PC-9 (cell line): ENCODE results near the gene TCEAL1. TPM values are rescaled to one million over a fixed set of nuclear protein-coding genes. Genes with fewer than 3 reads are reported as not detected.
A peak's percentile ranks its signal among the peaks of the same experiment; 100 is the strongest.

Experiments
- BruUV-seq: library from RNA; stranded (reverse); fragments of 400-500 nt; replicated peaks from 2 replicates; lab custom pipeline; 2021; lab: Mats Ljungman, UMichigan
- CTCF ChIA-PET: fragments of 300-600 bp; sonication (Branson Sonifier 250); formaldehyde crosslinking; loops from one replicate; lab custom pipeline; 2022; ENCODE audit warnings: antibody characterized with exemption; lab: Charles Lee
- POLR2A ChIA-PET: fragments of 300-600 bp; sonication (Branson Sonifier 250); formaldehyde crosslinking; loops from one replicate; lab custom pipeline; 2022; ENCODE audit warnings: antibody characterized with exemption; ENCODE audit not compliant: unreplicated experiment; lab: Charles Lee
- DNase-seq, 2 experiments: peaks; one replicate each; pipeline versions ENCODE4 v3.0.0 to v3.0.0-alpha.2; 2015 to 2022; ENCODE audit warnings: mixed read lengths in 1 of 2
- H2AFZ ChIP-seq: fragments of 200-600 bp; sonication (generic); 2 replicates; pipeline ENCODE4 v1.8.1; 2017; ENCODE audit warnings: antibody characterized with exemption
- H3F3A ChIP-seq: fragments of 200-600 bp; sonication (generic); 2 replicates; pipeline ENCODE4 v1.8.1; 2017; ENCODE audit warnings: antibody characterized with exemption, mild to moderate bottlenecking, low read depth; ENCODE audit not compliant: insufficient read depth
- H3K27ac ChIP-seq: fragments of 200-600 bp; sonication (generic); 2 replicates; pipeline ENCODE4 v1.6.1; 2016; ENCODE audit warnings: mixed run types
- H3K27me3 ChIP-seq: fragments of 200-600 bp; sonication (generic); 2 replicates; pipeline ENCODE4 v1.6.1; 2016; ENCODE audit warnings: low read depth, mixed run types; ENCODE audit not compliant: insufficient read depth
- H3K36me3 ChIP-seq: fragments of 200-600 bp; sonication (generic); 2 replicates; pipeline ENCODE4 v1.6.1; 2016; ENCODE audit warnings: low read depth, mixed run types
- H3K4me1 ChIP-seq: fragments of 200-600 bp; sonication (generic); replicated peaks from 2 replicates; pipeline ENCODE4 v1.6.1; 2016; ENCODE audit warnings: mixed run types; ENCODE audit not compliant: insufficient read depth
- H3K4me2 ChIP-seq: fragments of 200-600 bp; sonication (generic); 2 replicates; pipeline ENCODE4 v1.6.1; 2017; ENCODE audit warnings: mixed run types
- H3K4me3 ChIP-seq: fragments of 200-600 bp; sonication (generic); 2 replicates; pipeline ENCODE4 v1.6.1; 2016; ENCODE audit warnings: mixed run types
- H3K79me2 ChIP-seq: fragments of 200-600 bp; sonication (generic); 2 replicates; pipeline ENCODE4 v1.6.1; 2017; ENCODE audit warnings: low read depth, mixed run types
- H3K9me2 ChIP-seq: fragments of 200-600 bp; sonication (generic); 2 replicates; pipeline ENCODE4 v1.8.1; 2017; ENCODE audit warnings: mild to moderate bottlenecking; ENCODE audit not compliant: insufficient read depth
- H3K9me3 ChIP-seq: fragments of 200-600 bp; sonication (generic); 2 replicates; pipeline ENCODE4 v1.8.1; 2016; ENCODE audit warnings: low read depth; ENCODE audit not compliant: insufficient read depth
- H4K20me1 ChIP-seq: fragments of 200-600 bp; sonication (generic); 2 replicates; pipeline ENCODE4 v1.8.1; 2017; ENCODE audit not compliant: insufficient read depth
- CTCF ChIP-seq: fragments of 200-600 bp; sonication (generic); conservative IDR thresholded peaks from 2 replicates; pipeline ENCODE4 v1.6.1; 2017; ENCODE audit warnings: mixed run types, antibody characterized with exemption, mild to moderate bottlenecking, moderate library complexity
- EZH2 ChIP-seq: fragments of 200-600 bp; sonication (generic); IDR thresholded peaks from 2 replicates; pipeline ENCODE4 v1.8.0; 2017; ENCODE audit warnings: antibody characterized with exemption, low read depth
- intact Hi-C: fragments of 100-400 bp; cut with micrococcal nuclease; formaldehyde crosslinking; loops from one replicate; pipeline ENCODE4 v1.10.0; 2022; ENCODE audit not compliant: unreplicated experiment
- total RNA-seq: library from RNA; stranded (reverse); gene quantifications from 2 replicates; pipeline ENCODE4 v1.2.3, GENCODE V29; 2021

TCEAL1 gene
- total RNA-seq, 1 experiment from 2014 or later, result 26.8 TPM

DNA sequence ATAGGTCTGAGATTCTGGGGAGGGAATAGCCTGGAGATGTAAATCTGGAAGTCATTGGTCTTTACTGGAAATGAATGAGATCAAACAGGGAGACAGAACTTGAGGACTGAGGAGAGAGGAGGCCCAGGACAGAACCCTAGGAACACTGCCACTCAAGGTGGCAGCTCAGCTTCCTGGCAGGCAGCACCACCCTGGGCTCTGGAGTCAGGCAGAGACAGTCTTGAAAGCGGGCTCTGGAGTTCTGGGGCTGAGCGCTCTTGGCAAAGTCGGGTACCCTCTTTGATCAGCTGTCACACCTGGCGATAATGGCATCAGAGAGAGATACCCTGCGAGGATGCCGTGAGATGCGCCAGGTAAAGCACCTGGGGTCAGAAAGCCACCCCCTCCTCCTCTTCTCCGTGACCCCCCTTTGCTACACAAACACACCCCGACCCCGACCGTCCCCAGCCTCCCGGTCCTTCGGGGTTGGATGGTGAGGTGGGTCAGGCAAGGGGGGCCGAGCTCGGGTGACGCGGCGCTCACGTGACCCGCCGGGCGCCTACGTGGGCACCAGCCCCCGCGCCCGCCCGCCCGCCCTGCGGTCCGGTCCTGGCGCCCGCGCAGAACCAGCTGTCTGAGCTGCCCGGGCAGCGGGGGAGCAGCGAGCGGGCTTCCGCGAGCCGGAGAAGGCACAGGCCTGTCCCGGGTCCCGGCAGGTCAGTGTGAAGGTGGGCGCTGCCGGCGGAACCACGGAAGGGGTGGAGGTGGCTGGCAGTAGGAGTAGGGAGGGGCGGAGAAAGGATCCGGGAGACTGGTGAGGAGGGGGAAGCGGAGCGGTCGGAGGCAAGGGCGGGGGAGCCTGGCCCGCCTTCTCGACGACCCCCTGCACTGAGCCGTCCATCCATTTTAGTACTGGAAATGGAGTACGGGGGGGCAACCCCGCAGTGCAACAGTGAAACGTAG, 21.1 kb upstream of the TCEAL1 start, which contains the start of gene TCEAL3:
TSS of gene TCEAL3 (plus strand) at position 600 of the 942 bp plus-strand sequence. CDS start 1,102 bp downstream, outside the sequence.
- no peaks in the 10 kb centered on the region for H3K36me3 ChIP-seq
- no peaks in the 10 kb centered on the region for H3K9me2 ChIP-seq
- intact Hi-C loops, result no loop called here
- H3K27me3 ChIP-seq, result no peaks in the 10 kb centered on the region
- BruUV-seq, result TSS peak; percentile 66
- no peak for TF ChIP-seq CTCF
- no peak for TF ChIP-seq EZH2
- ChIA-PET POLR2A (no interaction called here), CTCF (no interaction called here)
- peak within 1 kb of the TSS; percentile 80 for H2AFZ ChIP-seq
- peak within 1 kb of the TSS; percentile 81 for H3K4me2 ChIP-seq
- DNase-seq, result peak in 1 of 2 experiments; percentile 39
- peaks cover 7% of the 10 kb centered on the region; the same call in 1 of the 2 replicates for H3K4me1 ChIP-seq
- H3K27ac ChIP-seq, result no peak within 1 kb of the TSS
- no peaks in the 10 kb centered on the region for H3K9me3 ChIP-seq
- H3F3A ChIP-seq, result no peaks in the 10 kb centered on the region
- H3K79me2 ChIP-seq, result no peaks in the 10 kb centered on the region
- peak within 1 kb of the TSS; percentile 65 for H3K4me3 ChIP-seq
- no peaks in the 10 kb centered on the region for H4K20me1 ChIP-seq

GRCh38 chrX:103608306-103608963, 20.3 kb upstream of the TCEAL1 start:
- Histone ChIP-seq H3K4me1 (peaks cover 10% of the 10 kb centered on the region; the same call in 1 of the 2 replicates), H3K9me2 (no peaks in the 10 kb centered on the region), H3K79me2 (no peaks in the 10 kb centered on the region), H3K27me3 (no peaks in the 10 kb centered on the region), H3K36me3 (no peaks in the 10 kb centered on the region), H3K27ac (no peak overlapping the region), H3K4me3 (peak overlapping the region; percentile 65), H3K4me2 (peak overlapping the region; percentile 81), H4K20me1 (no peaks in the 10 kb centered on the region), H2AFZ (peak overlapping the region; percentile 68; the same call in 1 of the 2 replicates), H3K9me3 (no peaks in the 10 kb centered on the region), H3F3A (no peaks in the 10 kb centered on the region; the same call in 1 of the 2 replicates)
- BruUV-seq, result no TSS peak
- ChIA-PET CTCF (no interaction called here), POLR2A (no interaction called here)
- TF ChIP-seq CTCF (no peak), EZH2 (no peak)
- intact Hi-C loops, result no loop called here
- no peak for DNase-seq

GRCh38 chrX:103610282-103610681, 18.5 kb upstream of the TCEAL1 start:
- Histone ChIP-seq H3K4me3 (no peak overlapping the region), H3K79me2 (no peaks in the 10 kb centered on the region), H2AFZ (no peak overlapping the region), H3F3A (peaks cover 15% of the 10 kb centered on the region), H3K9me3 (no peaks in the 10 kb centered on the region; the same call in 1 of the 2 replicates), H3K4me2 (no peak overlapping the region), H3K27ac (no peak overlapping the region), H4K20me1 (no peaks in the 10 kb centered on the region), H3K27me3 (no peaks in the 10 kb centered on the region), H3K9me2 (no peaks in the 10 kb centered on the region), H3K4me1 (peaks cover 29% of the 10 kb centered on the region), H3K36me3 (no peaks in the 10 kb centered on the region)
- BruUV-seq, result no TSS peak
- CTCF ChIA-PET, result no interaction called here
- DNase-seq, result no peak
- TF ChIP-seq CTCF, result no peak
- TF ChIP-seq EZH2, result no peak
- POLR2A ChIA-PET, result no interaction called here
- intact Hi-C loops, result no loop called here
